Fibroblast of skin of scalp (primary cell): ENCODE results near the gene OTOP2.
"Not testable (repeated sequence)": the region's sequence is repeated elsewhere in the genome, so short reads cannot be mapped to it uniquely, and the experiment has no call there.

Experiments
- DNase-seq: peaks from one replicate; pipeline ENCODE4 v3.0.0-alpha.2; 2013

The OTOP2 gene

DNA sequence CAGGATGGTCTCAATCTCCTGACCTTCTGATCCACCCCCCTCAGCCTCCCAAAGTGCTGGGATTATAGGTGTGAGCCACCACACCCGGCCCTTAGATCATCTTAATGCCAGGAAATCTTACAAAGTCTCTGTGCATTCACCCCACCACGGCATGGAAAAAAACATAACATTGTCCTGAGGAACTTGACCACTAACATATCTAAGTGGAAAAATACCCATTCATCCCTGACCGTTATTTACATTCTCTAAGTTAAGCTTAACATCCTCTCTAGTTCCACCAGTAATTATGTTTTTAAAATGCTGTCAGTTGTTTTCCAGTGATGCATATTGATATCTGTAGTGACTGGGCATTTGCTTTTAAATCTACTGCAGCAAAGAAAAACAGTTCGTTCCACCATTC is 51.9 kb downstream of the OTOP2 start:
- no peak for DNase-seq

DNA sequence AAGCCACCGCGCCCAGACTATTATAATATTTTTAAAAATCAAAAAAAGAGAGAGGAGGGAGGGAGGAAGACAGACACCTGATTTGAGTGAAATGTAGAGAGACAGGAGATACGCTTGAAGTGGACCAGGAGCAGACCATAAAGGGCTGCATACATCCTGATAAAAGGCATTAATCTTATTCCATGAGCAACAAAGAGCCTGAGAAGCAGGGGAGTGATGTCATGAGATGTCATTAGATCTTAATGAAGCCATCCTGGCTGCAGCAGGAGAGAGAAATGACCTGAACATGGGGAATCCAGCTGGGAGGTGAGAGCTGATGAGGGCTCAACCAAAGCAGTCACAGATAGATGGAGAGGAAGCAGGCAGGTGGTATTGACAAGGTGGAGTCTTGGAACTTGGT is 53.7 kb downstream of the OTOP2 start:
- no peak for DNase-seq

DNA sequence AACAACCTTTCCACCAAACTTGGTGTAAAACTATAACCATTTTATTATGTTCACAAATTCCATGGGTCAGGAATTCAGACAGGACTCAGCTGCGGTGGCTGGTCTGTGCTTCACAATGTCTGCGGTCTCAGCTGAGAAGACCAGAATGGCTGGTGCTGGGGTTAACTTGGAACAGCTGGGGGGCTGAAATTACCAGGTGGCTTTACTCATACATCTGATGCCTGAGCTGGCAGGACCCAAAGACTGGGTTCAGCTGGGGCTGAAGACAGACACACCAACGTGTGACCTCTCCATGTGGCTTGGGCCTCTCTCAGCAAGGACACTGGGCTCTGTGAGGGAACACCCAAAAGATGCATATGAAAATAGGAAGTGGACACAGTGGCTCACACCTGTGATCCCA is 54.2 kb downstream of the OTOP2 start:
- DNase-seq, result no peak

DNA sequence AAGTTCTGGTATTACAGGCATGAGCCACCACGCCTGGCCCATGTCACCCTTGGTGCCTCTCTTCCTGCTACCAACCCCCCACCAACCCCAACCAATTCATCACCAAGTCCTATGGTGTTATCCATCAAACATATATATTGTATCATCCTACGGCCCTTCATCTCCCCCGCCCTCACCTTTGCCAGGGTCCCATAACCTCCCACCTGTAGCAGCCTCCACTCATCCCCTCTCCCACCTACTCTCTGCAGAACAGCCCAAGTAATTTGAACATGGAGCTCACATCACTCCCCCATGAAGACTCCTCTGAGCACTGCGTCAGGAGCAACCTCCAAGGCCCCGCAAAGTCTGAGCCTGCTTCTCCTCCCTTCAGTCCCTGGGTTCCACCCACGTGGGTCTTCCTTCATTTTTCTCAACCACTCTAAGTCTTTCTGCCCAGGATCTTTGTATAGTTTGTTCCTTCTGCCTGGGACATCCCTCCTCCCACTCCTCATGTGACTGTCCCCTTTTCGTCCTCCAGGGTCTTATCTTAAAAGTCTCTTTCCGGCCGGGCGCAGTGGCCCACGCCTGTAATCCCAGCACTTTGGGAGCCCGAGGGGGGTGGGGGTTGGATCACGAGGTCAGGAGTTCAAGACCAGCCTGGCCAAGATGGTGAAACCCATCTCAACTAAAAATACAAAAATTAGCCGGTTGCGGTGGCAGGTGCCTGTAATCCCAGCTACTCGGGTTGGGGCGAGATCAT is 55.5 kb downstream of the OTOP2 start:
- DNase-seq, result no peak

DNA sequence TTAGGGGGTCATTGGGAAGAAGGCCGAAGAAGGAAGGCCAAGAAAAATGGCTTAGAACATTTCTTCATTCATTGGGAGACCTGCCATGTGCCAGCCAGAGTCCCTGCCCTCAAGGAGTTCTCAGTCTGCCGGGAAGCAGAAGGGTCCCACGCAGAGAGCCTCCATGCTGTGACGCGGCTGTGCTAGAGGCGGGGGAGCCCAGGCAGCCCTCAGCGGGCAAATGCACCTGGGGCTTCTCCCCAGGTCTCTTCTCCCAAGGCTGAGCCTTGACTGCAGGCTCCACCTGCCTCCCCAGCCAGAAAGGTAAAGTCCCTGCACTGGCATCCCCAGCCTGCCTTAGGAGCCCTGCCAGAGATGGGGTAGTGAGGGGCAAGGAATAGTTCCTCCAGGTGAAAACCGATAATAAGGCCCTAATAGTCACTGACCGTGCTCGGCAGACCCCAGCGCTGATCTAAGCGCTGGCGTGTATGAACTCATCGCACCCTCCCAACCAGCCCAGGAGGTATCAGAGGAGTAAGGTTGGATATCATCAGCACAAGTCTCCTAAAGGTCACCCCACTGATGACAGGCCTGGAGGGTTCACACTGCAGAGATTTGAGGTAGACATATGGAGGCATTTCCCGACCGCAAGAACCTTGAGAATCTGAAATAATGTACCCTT is 57.4 kb downstream of the OTOP2 start:
- no peak for DNase-seq

DNA sequence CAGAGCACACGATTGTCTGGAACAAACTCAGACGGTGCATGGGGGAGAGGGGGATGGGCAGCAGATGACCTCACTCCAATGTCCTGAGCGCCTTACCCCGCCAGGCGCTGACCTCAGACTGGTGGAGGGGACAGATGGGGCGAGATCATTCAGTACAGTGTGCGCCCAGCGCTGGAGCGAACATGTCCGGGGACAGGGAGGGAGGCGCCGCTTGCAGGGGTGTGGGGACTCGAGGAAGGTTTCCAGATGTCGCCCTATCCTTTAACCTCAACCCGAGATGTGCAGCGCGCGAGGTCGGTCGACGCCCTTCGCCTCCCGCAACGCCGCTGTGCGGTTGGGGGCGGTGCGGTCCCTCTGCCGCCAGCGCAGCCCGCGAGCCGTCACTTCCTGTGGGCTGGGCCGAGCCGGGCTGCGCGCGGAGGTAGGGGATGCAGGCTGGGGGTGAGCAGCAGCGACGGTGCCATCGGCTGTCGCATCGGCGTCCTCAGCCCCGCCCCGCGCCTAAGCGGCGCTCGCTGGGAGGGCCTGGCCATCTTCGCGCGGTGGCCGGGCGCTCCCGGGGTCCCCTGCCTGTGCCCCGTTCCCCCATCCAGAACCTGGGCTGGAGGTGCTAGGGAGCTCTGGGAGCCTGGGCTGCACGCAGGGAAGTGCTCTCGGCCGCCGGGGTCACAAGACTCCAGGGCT is 58.0 kb downstream of the OTOP2 start:
- peak; percentile 62 for DNase-seq

DNA sequence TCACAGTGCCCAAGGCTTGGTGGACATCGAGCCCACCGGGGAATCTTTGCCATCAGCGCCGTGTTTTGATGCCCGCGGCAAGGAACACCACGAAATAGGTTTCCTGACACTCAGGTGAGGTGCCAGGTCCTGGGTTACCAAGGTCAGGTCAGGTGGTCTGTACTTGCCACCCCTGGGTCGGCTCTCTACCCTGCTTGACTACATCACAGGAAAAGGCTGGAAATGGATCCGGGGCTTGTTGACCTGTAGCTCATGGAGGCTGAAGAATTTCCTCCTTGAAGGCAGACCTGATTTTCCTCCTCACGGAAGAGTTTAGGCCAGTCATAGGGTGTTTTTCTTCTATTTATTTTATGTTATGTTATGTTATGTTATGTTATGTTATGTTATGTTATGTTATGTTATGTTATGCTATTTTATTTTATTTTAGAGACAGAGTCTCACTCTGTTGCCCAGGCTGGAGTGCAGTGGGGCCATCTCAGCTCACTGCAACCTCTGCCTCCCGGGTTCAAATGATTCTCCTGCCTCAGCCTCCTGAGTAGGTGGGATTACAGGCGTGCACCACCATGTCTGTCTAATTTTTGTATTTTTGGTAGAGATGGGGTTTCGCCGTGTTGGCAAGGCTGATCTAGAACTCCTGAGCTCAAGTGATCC is 58.7 kb downstream of the OTOP2 start:
- DNase-seq, result not testable (repeated sequence)
